ENCODE data around the gene RASAL2. TPM values are rescaled to one million over a fixed set of nuclear protein-coding genes. Genes with fewer than 3 reads are reported as not detected.
"Not testable (repeated sequence)": the region's sequence is repeated elsewhere in the genome, so short reads cannot be mapped to it uniquely, and the experiment has no call there.

Gene RASAL2
- total RNA-seq, 1 donor from 2014 or later: 5.3 TPM

GRCh38 chr1:178109348-178110143, 15.6 kb downstream of the RASAL2 start:
- ATAC-seq: no peak
- no peak for DNase-seq (ENCODE audit: low spot score)

- ATAC-seq (no peak), DNase-seq (ENCODE audit: low spot score) (no peak)
Observed at GRCh38 chr1:178115260-178115659, 21.4 kb downstream of the RASAL2 start.

GRCh38 chr1:178118524-178118923, 24.6 kb downstream of the RASAL2 start:
- no peak for ATAC-seq
- no peak for DNase-seq (ENCODE audit: low spot score)

DNA sequence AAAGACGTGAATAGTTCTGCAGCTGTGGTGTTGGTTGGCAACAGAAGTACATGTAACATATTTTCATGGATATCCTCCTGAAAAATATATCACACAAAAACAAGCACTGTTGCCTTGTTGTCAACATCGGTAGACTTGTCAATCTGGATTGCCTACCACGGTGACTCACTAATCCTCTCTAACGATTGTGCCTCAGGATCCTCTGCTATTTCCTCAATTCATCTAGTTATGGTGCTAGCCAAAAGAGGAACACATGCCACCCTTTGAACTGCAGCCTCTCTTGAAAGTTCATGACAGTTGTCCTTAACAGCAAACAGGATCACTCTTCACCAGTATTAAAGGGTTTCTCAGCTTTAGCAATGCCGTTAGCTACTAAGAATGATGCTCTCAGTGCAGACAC, 25.7 kb downstream of the RASAL2 start:
- ATAC-seq: no peak
- DNase-seq (ENCODE audit: low spot score): no peak

DNA sequence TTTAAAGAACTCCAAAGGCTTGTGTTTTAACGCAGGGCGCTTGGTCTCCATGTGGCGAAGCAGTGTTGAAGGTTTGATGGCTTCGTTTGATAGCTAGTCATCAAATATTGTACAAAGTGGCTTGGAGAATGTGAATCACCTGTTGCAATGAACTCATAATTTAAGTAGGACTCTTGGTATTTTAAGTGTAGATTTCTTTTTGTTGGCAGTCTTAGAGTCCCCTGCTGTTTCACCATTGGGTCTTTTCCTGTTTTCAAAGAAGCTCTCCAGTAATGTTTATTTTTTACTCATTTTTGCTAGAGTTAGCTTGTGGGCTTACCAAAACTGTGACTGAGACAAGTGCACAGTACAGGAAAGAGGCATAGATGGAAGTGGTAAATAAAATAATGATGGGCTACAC, 26.2 kb downstream of the RASAL2 start:
- DNase-seq (ENCODE audit: low spot score) (no peak), ATAC-seq (no peak)

- DNase-seq (ENCODE audit: low spot score); ATAC-seq: not testable (repeated sequence)
Observed at GRCh38 chr1:178120520-178121052, 26.7 kb downstream of the RASAL2 start.

DNA sequence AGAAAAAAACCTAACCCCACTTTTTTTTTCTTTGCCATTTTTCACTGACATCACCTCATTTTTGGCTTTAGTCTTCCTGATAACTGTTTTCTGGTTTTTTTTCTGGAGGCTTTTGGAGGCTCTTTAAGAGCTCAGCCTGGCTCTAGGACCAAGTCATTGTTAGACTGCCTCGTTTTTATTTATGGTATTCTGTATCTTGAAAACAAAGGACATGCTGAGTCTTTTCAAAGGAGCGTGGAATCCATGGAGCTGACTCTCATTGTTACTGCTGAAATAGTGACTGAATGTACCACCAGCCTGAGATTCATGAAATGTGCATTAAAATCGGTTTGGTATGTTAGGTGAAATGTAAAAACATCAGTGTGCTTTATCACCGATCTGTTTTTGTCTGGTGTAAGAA, 28.0 kb downstream of the RASAL2 start:
- DNase-seq (ENCODE audit: low spot score) (no peak), ATAC-seq (no peak)

DNA sequence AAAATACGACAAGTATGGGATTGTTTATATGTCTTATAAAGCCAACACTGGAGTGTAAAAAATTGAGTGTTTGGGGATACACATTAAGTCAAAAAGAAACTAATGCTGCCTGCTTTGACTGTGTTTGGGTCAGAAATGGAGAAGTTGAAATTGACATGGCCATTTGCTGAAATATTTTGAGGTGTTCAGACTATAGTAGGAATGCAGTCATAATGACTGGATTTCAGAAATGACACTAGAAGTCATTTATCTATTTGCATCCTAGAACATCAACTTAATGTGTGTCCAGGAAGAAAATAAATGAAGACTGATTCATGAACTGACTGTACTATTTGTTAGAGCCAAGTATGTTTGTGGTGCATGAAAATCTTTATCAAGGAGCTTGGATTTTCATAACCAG, 28.4 kb downstream of the RASAL2 start:
- DNase-seq (ENCODE audit: low spot score) (no peak), ATAC-seq (no peak)

DNA sequence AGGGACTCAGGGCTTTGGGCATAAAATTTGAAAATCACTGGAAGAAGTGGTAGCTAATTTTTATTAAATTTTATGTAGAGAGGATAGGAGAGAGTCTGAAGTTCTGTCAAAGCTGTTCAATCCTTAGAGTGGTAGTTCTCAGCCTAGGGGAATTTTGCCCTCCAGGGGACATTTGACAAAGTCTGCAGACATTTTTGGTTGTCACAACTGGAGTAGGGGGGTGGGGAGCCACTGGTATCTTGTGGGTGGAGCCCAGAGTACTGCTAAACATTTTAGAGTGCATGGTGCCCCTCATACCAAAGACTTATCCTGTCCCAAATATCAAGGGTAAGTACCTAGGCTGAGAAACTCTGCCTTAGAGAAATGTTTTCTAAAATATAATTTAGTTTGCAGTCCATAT, 30.2 kb downstream of the RASAL2 start:
- ATAC-seq (no peak), DNase-seq (ENCODE audit: low spot score) (no peak)

DNA sequence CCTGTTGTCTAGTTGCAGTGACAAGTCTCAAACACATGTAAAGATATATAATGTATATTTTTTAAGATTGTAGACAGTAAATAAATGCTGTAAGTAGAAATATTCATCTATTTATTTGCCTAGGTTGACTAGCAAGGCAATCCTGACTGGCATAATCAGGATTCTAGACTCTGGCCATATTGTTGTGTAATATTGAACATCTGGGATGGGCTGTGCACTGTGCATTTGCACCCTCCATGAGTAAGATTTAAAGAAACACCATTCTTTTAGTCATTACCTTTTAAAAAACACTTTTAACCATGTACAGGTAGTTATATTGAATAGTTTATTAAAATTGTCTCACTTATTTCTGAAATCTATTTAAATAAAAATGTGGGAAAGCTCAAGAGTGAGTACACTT, 32.4 kb downstream of the RASAL2 start:
- ATAC-seq (no peak), DNase-seq (ENCODE audit: low spot score) (no peak)

DNA sequence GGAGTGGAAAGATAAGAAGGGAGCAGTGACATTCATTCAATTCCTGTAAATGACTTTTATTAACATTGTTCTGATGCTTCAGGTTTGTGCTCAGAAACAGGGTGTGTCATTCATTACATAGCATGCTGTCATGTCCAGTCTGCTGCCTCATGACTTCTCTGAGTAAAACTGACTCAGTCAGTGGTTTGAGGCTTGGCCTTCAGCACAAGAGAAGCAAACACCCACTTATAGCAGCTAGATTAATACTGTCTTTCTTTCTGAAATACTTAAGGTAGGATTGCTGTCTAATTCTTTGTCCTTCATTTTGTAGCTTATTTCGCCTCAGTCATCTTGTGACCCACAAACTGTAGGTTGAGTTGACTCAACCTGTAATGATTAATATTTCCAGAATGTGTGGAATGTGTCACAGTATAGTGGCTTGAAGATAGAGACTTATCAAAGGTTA, 32.9 kb downstream of the RASAL2 start:
- ATAC-seq (peak; percentile 36), DNase-seq (ENCODE audit: low spot score) (no peak)

DNA sequence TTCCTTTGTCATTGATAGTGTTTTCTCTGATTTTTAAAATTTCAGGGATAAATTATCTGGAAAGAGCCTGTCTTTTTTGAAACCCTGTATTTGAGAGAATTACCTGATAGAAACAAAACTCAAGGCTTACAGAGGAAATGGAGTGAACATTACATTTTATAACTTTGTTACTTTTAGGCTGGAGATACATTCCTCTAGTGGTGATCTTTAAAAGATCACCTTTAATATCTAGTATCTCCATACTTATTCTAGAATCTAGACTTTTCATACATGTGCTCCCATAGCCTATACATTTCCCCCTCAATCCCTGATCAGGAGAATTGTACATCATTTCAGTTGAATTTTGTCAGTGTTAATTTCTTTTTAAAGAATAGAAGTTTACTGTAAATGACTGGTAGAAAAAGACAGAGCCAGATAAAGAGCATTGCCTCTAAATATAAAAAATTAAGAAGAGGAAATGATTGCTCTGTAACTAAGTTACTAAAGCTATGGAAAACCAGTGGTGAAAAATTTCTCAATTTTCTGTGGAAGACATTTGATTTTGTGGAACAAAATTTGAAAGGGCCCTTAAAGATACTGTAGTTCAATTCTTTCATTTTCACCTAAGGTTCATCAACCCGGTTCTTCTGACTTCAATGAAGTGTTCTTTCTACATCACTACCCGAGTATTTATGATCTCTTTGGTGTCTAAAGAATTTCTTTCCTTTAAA, 33.7 kb downstream of the RASAL2 start:
- DNase-seq (ENCODE audit: low spot score): no peak
- no peak for ATAC-seq

DNA sequence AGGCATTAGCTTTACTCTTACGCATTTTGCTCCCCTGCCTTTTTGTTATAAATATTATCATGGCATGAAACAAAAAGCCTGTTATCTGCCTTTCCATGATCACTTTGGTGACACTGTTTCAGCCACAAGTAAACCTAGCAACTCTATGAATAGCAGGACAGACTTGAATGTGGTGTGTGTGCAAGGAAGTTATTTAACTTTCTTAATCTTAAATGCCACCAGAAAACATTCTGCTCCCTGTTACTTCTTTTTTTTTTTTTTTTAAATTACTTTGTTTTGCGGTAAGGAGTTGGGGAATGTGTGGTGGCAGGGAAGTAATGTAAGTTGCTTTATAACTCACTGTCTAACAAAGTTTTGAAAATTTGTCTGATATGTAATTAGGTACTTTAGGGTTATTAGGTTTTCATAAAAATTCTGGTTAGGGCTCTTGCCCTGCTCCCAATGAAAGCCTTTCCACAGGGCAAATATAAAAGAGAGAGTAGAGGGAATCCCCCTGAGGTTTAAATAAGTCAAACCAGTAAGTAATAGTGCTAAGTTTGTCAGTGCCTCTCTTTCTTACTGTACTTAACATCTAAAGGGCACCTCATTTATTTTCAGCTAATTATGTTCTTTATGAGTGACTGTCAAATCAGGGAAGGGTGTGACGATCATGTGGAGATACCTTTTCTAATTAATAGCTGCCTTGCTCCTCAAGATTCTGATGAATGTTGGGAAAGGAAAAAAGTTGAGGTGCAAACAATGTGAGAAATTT, 39.5 kb downstream of the RASAL2 start:
- ATAC-seq: no peak
- DNase-seq (ENCODE audit: low spot score): no peak

DNA sequence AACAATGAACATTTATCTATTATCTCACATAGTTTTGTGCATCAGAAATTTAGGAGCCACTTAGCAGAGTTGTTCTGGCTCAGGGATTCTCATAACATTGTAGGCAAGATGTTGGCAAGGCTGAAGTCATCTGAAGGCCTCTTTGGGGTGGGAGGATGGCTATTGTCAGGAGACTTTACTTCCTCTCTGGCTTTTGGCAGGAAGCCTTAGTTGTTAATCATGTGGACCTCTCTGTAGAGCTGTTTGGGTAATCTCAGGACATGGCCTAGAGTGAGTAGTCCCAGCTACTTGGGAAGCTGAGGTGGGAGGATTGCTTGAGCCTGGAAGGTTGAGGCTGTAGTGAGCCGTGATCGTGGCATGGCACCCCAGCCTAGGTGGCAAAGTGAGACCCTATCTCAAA, 40.2 kb downstream of the RASAL2 start:
- ATAC-seq (peak; percentile 47), DNase-seq (ENCODE audit: low spot score) (no peak)

GRCh38 chr1:178137238-178137637, 43.3 kb downstream of the RASAL2 start:
- peak; percentile 31 for ATAC-seq

DNA sequence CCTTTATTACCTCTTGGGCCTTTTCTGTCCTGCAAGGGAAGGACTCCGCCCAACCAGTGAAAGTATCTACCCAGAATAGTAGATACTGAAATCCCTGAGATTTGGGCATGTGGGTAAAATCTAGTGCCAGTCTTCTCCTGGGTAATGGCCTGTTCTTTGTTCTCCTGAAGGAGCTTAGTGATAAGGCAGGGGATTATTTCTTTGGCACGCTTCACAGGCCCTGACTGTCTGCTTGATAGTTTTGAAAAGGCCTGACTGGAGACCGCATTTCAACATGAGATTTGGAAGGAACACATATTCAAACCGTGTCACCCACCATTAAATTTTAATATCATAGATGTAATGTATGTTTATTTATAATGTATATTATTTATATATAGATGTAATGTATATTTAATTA, 48.9 kb downstream of the RASAL2 start:
- no peak for DNase-seq (ENCODE audit: low spot score)
- no peak for ATAC-seq

More at GRCh38 chr1:178137238-178137637, 43.3 kb downstream of the RASAL2 start:
- DNase-seq (ENCODE audit: low spot score): no peak

DNA sequence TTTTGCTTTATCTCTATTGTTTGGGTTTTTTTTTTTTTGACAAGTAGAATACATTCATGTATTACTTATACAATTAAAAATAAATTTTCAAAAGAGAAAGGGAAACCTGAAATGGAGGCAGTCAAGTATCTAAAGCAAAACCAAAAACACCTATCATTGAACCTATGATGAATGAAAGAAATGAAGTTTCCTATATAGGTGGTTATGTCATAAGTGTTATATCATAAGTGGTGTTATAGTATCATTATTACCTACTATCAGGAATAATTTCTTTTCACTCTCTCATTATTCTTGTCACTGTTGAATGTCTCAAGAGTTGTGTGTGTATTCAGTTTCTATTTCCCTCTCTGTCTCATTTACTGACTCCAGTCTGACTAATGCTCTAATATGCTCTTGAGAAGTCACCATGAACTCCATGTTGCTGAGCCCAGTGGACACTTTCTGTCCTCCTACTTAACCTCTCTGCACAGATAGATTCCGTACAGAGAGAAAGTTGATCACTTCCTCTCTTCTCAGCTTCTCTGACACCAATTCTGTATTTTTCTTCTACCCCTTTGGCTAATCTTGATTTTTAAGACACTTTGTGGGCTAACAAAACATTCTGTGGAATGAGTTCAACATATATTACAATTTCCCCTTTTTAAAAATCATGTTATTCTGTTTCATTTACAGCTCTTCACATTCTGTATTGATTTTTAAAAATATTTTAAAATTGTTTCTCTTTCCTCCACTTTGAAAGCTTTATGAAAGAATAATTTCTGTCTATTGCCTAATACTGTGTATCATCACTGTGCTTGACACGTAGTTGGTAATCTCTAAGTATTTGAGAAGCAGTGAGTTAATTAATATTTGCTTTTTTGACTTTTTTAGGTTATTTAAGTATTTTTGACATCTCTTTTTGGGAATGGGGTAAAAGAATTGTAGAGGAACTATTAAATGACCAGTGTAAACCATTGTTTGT, 50.1 kb downstream of the RASAL2 start:
- no peak for DNase-seq (ENCODE audit: low spot score)
- ATAC-seq: no peak

DNA sequence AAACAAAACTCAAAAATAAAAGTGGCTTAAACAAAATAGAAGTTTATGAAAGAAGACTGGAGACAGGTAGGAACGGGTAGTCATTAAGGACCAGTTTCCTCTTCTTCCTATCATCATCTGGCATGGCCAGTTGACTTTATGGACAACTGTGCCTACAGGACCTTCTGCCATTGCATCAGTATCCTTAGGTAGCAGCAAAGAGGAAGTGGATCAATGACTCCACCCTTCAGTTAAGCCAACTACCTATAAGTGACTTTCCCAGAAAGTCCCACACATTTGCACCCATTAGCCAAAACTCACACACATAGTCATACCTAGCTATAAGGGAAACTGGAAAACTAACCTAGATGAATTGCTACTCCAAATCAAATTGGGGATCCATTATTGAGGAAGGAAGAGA, 51.7 kb downstream of the RASAL2 start:
- ATAC-seq: no peak
- no peak for DNase-seq (ENCODE audit: low spot score)

DNA sequence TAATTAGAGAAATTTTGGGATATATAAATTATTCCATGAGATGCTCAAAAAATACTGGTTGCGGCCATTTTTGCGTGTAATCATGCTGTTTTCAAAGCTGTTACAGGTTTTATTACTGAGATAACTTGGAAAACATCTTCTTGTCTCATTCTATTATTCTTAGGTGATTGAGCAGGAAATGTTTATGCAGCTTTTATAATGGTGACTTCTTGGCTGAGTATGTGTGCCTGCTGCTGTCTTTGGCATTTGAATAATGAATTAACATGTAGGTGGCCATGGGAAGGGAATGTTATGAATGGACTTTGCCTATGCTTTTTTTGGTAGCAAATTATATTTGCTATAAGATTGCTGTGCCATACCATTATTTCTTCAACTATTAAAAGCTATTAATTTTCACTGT, 52.5 kb downstream of the RASAL2 start:
- DNase-seq (ENCODE audit: low spot score) (no peak), ATAC-seq (no peak)

DNA sequence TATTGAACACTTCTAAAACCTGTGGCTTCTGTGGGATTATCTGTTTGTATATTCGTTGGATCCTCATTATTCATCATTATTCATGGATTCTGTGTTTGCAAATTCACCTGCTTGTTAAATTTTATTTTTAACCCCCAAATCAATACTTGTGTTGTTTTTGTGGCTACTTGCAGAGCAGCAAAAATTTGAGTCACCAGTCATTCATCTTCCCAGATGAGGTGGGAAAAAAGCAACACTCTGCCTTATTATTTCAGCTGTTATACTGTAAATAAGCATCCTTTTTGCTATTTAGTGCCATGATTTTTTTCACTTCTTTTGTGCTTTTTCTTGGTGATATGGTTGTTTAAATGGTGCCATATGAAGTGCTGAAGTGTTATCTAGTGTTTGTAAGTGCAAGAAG, 56.7 kb downstream of the RASAL2 start:
- DNase-seq (ENCODE audit: low spot score): no peak
- no peak for ATAC-seq

Measured in left lobe of liver (tissue), 2 donors.